Activated T-cell treated with anti-CD3 and anti-CD28 coated beads, Interleukin-2, amount 50 U/mL, for 24 hours (primary cell): ENCODE measurements around the gene AXIN1.
"Not testable (repeated sequence)": the region's sequence is repeated elsewhere in the genome, so short reads cannot be mapped to it uniquely, and the experiment has no call there.

Source experiments
- DNase-seq: peaks from one replicate; pipeline ENCODE4 v3.0.0-alpha.2; 2020
- H3K27ac Mint-ChIP-seq: 2 replicates; pipeline ENCODE4 v1.8.0; 2020; ENCODE audit warnings: mild to moderate bottlenecking, mixed read lengths
- H3K27me3 Mint-ChIP-seq: 2 replicates; pipeline ENCODE4 v1.8.0; 2020; ENCODE audit warnings: mixed read lengths
- H3K36me3 Mint-ChIP-seq: 2 replicates; pipeline ENCODE4 v1.8.0; 2020; ENCODE audit warnings: low read depth, mixed read lengths
- H3K4me1 Mint-ChIP-seq: 2 replicates; pipeline ENCODE4 v1.8.0; 2020; ENCODE audit warnings: low read depth, mixed read lengths
- H3K4me3 Mint-ChIP-seq: 2 replicates; pipeline ENCODE4 v1.8.0; 2020; ENCODE audit warnings: mild to moderate bottlenecking, moderate library complexity, mixed read lengths
- H3K9me3 Mint-ChIP-seq: 2 replicates; pipeline ENCODE4 v1.8.0; 2020; ENCODE audit warnings: mixed read lengths

The AXIN1 gene

DNA sequence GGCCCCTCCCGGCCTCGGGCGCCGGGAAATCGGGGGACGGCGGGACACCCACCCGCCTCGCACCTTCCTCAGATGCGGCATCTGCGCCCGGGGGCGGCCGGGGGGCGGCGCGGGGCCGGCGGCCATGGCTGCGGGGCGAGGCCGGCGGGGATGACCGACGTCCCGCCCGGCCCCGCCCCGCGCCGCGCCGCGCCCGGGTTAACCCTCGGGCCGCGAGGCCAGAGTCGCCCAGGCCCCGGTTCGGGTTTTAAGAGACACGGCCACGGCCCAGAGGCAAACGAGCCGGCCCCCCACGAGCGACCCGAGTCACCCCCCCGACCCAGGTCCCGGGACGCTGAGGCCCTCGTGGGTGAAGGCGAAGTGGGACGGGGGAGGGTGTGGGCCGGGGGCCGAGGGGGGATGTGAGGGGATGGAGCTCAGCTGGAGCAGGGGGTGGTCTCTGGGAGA, 76.7 kb downstream of the AXIN1 start, which contains the start of gene RGS11:
Gene RGS11, minus strand, starts transcription at position 159 of the 447 bp plus-strand sequence. Its CDS starts 33 bp downstream, at position 126.
- Mint-ChIP-seq H3K9me3 (no peaks in the 10 kb centered on the region), H3K36me3 (no peaks in the 10 kb centered on the region), H3K27me3 (peaks cover 37% of the 10 kb centered on the region), H3K4me3 (peak within 1 kb of the TSS; percentile 46), H3K27ac (no peak within 1 kb of the TSS), H3K4me1 (peaks cover 10% of the 10 kb centered on the region)
- no peak for DNase-seq

DNA sequence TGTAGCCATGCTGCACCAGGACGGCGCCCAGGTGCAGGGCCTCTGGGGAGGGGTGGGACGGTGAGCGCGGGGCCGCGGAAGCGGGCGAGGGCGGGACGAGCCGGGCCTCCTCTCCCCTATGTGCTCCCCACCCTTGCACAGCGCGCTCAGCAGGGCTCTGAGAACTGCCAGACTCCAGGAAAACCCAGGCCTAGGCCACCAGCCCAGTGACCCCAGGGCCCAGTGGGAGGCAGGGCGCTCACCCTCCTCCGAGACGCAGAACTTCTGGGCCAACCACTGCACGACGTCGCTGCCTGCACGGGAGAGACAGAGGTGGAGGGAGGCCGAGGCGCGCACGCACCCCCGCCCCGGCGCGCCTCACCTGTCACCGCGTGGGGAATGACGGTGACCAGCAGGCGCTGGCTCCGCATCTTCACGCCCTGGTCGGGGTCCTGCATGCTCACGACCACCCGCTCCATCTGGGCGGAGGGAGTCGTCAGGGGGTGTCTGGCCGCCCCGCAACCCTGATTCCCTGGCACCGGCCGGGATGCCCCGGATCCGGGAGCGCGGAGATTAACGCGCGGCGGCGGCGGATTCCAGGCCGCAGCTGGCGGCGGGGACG, 77.4 kb downstream of the AXIN1 start:
- H3K4me3 Mint-ChIP-seq = peak overlapping the region; percentile 46
- no peak overlapping the region for H3K27ac Mint-ChIP-seq
- H3K27me3 Mint-ChIP-seq = peaks cover 36% of the 10 kb centered on the region
- no peaks in the 10 kb centered on the region for H3K36me3 Mint-ChIP-seq
- H3K9me3 Mint-ChIP-seq = no peaks in the 10 kb centered on the region
- peak; percentile 47 for DNase-seq
- H3K4me1 Mint-ChIP-seq = peaks cover 10% of the 10 kb centered on the region

DNA sequence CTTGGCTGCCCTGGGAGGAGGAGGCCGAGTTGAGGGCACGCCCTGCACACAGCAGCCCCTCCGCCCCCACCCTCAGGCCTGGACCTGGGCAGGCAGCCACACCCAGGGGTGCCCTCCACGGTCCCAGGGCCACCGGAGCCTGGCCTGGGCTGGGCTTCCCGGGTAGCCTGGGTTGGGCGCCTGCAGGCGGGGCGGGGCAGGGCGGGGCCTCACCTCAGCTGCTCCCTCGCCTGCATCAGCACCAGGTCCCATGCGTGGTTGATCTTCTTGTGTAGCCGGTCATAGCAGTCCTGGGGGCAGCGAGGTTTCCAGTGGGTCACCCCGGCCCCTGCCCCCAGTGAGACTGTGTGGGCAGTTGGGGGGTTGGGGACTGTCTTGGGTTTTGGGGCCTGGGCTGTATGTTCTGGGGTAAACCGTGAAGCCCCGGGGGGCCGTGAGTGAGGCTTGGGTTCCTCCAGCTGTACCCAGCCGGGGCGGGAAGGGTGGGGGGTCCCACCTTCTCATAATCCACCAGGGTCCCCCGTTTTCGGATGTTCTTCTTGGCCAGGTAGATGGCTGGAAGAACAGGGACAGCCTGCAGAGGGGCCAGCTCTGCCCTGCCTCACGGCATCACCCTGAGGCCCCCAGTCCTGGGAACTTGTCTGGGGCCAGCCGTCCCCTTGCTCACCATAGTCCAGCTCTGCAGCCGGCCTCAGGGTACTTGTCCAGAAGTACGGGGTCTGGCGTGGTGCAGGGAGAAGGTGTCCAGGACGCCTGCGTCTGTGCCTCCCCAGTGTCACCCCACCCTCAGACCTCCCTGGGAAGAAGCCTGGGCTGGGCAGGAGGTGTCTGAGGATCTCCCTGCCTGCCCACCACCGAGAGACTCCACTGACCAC, 78.7 kb downstream of the AXIN1 start:
- Mint-ChIP-seq H3K27ac (no peak overlapping the region), H3K4me1 (peaks cover 7% of the 10 kb centered on the region), H3K36me3 (no peaks in the 10 kb centered on the region), H3K4me3 (no peak overlapping the region), H3K27me3 (peaks cover 28% of the 10 kb centered on the region), H3K9me3 (no peaks in the 10 kb centered on the region)
- no peak for DNase-seq

DNA sequence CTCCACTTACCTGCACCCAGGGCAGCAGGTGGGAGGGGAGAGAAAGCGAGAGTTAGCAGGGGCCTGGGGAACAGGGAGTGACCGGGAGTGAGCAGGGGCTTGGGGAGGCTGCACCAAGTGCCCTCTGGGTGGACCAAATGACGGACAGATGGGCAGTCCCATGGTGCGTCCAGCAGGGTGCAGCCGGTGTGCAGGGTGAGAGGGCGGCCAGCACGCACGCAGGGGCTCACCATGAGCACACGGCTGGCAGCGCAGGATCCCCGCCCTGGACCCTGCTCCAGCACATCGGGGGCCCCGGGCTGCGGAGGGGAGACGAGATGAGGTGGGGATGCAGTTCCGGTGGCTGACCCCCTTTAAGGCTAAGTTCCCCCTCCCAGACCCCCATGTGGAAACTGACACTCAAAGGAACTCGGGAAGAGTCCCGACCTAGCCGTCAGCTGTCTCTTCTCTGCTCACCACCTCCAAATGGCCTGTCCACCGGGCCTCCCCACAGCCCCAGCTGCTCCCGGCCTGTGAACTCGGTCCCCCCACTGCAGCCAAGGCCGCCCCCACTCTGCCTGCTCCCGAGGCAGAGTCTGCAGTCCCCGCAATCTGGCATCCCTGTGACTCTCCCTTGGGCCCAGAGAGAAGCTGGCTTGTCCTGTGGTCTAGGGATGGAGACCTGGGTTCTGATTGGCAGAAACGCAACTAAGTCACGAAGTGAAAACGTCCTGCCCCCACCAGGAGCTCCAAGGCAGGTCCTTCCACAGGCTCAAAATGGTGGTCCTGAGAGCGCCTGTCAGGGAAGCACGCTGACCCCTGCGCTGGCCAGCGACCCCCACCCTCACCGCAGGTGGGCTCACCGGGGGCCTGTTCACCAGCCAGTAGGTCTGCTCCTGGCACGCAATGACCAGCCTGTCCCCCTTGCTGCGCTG, 79.6 kb downstream of the AXIN1 start:
- Mint-ChIP-seq H3K9me3 (no peaks in the 10 kb centered on the region), H3K27me3 (peaks cover 27% of the 10 kb centered on the region), H3K36me3 (no peaks in the 10 kb centered on the region), H3K27ac (no peak overlapping the region), H3K4me1 (peaks cover 6% of the 10 kb centered on the region), H3K4me3 (no peak overlapping the region)
- no peak for DNase-seq

DNA sequence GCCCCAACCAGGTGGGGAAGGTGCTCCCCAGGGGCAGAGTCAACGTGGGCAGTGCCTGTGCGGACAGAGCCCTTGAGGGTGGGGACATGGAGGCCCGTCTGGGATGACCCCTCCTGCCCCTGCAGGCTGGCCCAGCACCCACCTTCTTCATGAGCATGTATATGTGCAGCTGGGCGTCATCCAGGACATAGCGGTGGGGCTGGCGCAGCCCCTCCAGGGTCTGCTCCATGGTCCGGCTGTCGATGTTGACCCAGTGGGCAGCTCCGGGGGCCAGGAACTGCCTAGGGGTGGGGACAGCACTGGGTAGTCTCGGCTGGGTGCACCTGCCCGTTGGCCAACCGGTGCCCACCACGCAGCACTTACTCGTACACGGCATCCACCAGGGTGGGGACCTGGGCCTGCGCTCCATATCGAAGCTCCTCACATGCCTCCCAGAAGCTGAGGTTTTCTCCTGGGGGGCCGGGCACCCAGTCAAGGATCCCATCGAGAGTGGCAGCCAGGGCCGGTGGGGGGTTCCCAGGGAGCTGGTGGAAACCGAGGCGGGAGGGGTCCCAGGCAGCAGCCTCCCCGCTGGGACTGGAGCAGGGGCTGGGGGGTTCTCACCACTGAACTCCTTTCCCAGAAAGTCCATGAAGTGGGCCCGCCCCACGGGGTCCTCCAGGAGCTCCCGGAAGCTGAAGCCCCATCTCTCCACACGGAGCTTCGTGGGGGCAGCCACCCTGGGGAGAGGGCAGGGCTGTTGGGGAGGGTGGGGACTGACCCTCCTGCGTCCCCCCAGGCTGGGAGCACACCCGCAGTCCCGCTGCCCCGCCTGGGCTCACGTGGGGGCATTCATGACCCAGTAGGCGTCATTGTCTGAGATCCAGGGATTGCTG, 81.9 kb downstream of the AXIN1 start:
- Mint-ChIP-seq H3K27ac (no peak overlapping the region), H3K9me3 (no peaks in the 10 kb centered on the region), H3K4me3 (no peak overlapping the region), H3K36me3 (no peaks in the 10 kb centered on the region), H3K27me3 (peaks cover 13% of the 10 kb centered on the region), H3K4me1 (peaks cover 5% of the 10 kb centered on the region)
- no peak for DNase-seq

DNA sequence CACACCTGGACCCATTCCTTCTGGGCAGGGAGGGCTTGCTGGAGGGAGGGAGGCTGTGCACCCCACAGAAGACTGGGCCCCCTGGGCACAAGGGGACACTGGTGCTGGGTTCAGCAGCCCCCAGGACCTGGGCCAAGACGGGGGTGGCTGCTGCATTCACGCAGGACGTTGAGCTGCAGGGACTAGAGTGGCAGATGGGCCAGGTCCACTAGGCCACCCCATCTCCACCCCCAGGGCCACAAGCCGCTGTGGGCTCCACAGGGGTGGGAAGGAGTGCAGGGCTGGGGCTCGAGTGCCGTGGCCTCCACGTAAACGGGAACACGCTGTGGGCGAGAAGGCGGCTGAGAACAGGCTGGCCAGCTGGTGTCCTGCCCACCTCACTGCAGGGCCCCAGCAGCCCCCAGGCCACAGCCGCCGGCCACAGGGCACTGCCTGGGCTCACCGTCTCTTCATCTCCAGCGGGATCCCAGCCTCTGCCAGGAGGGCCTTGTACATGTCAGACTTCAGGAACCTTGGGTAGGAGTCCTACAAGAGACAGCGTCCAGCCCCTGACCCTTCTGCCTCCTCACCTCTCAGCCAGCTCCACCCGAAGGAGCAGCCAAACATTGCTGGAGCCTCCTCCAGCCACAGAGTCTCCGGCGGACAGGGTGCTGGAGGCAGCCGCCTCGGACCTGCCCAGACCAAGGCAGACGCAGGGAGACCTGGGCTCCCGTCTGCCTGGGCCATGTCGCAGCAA, 83.3 kb downstream of the AXIN1 start:
- Mint-ChIP-seq H3K4me1 (peaks cover 2% of the 10 kb centered on the region), H3K4me3 (no peak overlapping the region), H3K36me3 (peaks cover 3% of the 10 kb centered on the region), H3K27me3 (peaks cover 1% of the 10 kb centered on the region), H3K9me3 (no peaks in the 10 kb centered on the region), H3K27ac (no peak overlapping the region)
- DNase-seq = no peak

DNA sequence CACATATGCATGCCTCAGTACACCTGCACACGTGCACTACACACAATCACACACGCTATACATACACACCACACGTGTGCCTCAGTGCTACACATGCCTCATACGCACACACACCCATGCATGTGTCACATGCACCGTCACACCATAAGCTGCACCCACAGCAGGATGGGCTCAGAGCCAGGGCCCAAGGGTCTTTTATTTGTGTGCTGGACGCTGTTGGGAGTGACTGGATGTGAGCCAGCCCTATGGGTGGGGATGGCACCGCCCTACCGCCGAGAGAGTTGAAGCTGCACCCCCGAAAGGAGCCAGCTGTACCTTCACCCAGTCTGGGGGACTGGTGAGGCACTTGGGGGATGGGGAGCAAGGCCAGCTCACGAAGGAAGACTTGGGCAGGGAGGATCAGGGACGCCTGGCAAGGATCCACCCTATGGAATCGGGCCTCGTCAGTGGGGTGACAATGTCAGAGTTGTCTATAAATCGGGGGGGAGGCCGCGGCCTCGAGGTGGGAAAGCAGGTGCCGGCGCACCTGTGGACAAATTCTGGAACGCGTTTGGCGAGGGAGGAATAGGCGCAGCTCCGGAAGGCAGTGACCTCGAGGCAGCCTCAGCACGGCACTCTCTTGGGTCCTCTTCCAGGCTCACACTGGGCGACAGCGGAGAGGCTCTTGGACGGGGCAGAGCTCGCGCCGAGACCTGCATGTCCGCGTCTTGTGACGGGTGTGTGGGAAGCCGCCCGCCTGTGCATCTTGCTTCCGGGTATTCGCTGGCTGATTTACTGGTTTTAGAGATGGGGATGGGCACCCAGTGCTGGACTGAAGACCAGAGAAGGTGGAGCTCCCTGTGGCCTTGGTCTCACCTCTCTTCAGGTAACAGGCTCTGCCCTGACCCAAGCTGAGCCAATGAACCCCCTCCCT, 84.1 kb downstream of the AXIN1 start:
- Mint-ChIP-seq H3K4me3 (no peak overlapping the region), H3K36me3 (peaks cover 5% of the 10 kb centered on the region), H3K27me3 (no peaks in the 10 kb centered on the region), H3K4me1 (peaks cover 2% of the 10 kb centered on the region), H3K27ac (no peak overlapping the region), H3K9me3 (no peaks in the 10 kb centered on the region)
- no peak for DNase-seq

DNA sequence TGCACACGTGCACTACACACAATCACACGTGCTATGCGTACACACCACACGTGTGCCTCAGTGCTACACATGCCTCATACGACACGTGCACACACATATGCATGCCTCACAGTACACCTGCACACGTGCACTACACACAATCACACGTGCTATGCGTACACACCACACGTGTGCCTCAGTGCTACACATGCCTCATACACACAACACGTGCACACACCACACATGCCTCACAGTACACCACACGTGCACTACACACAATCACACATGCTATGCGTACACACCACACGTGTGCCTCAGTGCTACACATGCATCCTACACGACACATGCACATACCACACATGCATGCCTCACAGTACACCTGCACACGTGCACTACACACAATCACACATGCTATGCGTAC, 85.0 kb downstream of the AXIN1 start:
- H3K4me1 Mint-ChIP-seq, H3K27ac Mint-ChIP-seq, H3K36me3 Mint-ChIP-seq, DNase-seq, H3K27me3 Mint-ChIP-seq, H3K9me3 Mint-ChIP-seq, H3K4me3 Mint-ChIP-seq: not testable (repeated sequence)

DNA sequence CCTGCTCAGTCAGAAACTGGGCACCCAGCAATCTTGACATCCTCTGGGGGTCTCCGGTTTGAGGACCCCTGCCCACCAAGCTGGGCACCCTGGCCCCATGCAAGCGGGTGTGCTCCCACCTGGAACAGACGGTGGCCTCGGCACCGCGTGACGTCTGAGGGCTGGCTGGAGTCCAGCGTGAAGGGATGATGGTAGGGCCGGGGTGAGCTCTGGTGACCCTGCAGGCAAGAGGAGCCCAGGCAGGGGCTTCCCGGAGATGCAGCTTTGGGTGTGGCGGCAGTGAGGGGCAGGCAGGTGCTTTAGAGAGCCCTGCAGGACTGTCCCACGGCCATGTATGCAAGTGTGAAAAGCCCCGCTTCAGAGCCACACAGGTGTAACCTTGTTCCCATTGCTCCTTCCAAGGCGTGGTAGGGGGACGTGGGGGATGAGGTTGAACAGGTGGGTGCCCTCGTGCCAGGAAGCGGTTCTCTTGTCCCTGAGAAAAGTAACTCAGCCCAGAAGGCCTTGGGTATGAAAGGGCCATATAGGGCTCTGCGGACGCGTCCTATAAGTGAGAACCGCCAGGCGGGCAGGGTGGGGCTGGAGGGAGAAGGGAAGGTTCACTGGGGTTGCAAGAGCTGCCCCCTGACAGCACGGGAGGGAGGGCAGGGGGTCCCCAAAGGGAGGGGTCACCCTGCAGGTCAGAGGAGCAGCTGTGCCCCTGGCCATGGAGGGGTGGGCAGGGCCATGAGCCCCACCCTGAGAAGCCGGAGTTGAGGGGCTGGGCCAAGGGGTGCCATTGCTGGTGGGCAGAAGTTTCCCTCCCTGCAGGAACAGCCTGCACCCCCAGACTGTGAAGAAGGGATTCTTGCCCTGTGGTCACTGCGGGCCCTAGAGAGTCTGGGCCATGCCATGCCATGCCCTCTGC, 86.0 kb downstream of the AXIN1 start:
- Mint-ChIP-seq H3K27me3 (no peaks in the 10 kb centered on the region), H3K36me3 (peaks cover 16% of the 10 kb centered on the region), H3K4me1 (peaks cover 2% of the 10 kb centered on the region), H3K9me3 (no peaks in the 10 kb centered on the region), H3K4me3 (no peak overlapping the region), H3K27ac (no peak overlapping the region)
- DNase-seq = no peak

DNA sequence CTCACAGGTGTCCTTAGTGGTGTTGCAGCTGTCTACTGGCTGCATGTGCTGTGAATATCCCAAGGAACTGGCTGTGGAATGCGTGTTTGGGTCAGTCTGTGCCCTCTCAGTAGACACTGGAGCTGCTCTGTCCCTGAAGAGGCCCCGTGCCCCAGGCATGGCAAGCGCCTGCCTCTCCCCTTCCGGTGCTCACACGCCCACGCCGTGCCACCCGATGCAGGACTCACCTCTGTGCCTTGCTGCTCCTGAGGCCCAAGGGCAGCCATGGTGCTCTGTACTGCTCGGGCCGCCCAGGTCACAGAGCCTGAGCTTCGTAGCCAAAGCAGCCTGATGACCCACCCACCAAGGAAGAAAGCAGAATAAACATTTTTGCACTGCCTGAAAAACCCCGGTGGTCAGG, 86.8 kb downstream of the AXIN1 start:
- H3K36me3 Mint-ChIP-seq = peaks cover 23% of the 10 kb centered on the region
- no peaks in the 10 kb centered on the region for H3K27me3 Mint-ChIP-seq
- H3K27ac Mint-ChIP-seq = no peak overlapping the region
- H3K4me1 Mint-ChIP-seq = peaks cover 2% of the 10 kb centered on the region
- no peak overlapping the region for H3K4me3 Mint-ChIP-seq
- no peaks in the 10 kb centered on the region for H3K9me3 Mint-ChIP-seq
- DNase-seq = no peak

DNA sequence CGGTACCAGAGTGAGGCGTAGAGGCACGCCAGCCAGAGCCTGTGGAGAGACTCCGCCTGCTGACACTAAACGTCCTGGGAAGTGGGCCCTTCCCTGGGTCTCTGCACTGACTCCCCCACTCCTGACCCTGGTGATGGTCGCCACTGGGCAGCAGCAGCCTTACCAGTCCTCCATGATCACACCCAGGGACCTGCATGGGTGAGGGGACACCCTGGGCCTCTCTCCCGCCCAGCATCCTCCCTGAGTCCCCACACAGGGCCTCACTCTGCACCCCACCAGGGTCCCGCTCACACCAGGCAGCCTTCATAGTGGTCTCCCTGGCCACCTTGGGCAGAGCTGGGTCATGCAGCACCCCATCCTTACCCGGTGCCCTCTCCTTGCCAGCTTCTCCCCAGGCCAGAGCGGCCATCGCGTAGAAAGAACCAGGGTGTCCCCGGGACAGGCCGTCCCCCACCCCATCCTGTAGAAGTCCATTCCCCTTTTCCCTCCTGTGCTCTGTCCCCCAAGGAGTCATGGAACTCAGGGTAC, 87.5 kb downstream of the AXIN1 start:
- Mint-ChIP-seq H3K4me1 (peaks cover 2% of the 10 kb centered on the region), H3K27ac (no peak overlapping the region), H3K27me3 (no peaks in the 10 kb centered on the region), H3K36me3 (peaks cover 29% of the 10 kb centered on the region), H3K9me3 (no peaks in the 10 kb centered on the region), H3K4me3 (no peak overlapping the region)
- DNase-seq = no peak
